ENCODE measurements around the gene RCAN1. TPM values are rescaled to one million over a fixed set of nuclear protein-coding genes. Genes with fewer than 3 reads are reported as not detected.

Gene RCAN1
- total and polyA plus RNA-seq, 2 experiments from 2014 or later = 79.4 to 113 TPM

DNA sequence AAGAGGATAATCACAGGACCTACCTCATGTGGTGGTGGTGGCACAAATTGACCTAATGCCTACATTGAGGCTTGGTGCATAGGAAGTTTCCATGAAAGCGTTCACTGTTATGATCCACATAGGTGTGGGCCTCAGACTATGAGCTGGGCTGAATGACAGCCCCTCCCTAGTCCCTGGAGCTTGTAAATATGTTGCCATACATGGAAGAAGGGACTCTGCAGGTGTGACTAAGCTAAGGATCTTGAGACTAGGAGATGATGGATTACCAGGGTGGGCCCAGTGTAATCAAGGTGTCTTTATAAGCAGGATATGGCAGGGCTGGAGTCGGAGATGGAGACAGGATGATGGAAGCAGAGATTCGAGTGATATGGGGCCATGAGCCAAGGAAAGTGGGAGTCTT is 71.9 kb downstream of the RCAN1 start:
- no peak overlapping the region for H2AFZ ChIP-seq

GRCh38 chr21:34540206-34540605 is 74.7 kb downstream of the RCAN1 start:
- no peaks in the 10 kb centered on the region for H3K9me3 ChIP-seq (ENCODE audit: low read depth)
- no peaks in the 10 kb centered on the region for H3K9me2 ChIP-seq (replicated peaks; ENCODE audit: insufficient read depth)
- H3K4me1 ChIP-seq (ENCODE audit: insufficient read depth) = peaks cover 16% of the 10 kb centered on the region
- no peaks in the 10 kb centered on the region for H3K79me2 ChIP-seq
- no peak overlapping the region for H3K4me3 ChIP-seq
- 89% methylated on average over 5 of the region's 5 CpGs for WGBS (ENCODE audit: low lambda C conversion rate, missing lambda C conversion rate)
- no peak overlapping the region for H3K27ac ChIP-seq
- H2AFZ ChIP-seq = no peak overlapping the region
- no peak for DNase-seq (ENCODE audit: low spot score)
- H3K27me3 ChIP-seq = no peaks in the 10 kb centered on the region
- no peaks in the 10 kb centered on the region for H4K20me1 ChIP-seq (ENCODE audit: insufficient read depth, poor library complexity, severe bottlenecking)
- no peaks in the 10 kb centered on the region for H3K36me3 ChIP-seq (replicated peaks; ENCODE audit: insufficient read depth, low read depth)
- H3K4me2 ChIP-seq = no peak overlapping the region
- TF ChIP-seq EZH2 (IDR thresholded peaks at IDR 0.05; ENCODE audit: borderline replicate concordance) (no peak), EZH2phosphoT487 (IDR thresholded peaks at IDR 0.05; ENCODE audit: low read depth, severe bottlenecking, unreplicated experiment) (no peak)
- TF ChIP-seq, protein P1, sequence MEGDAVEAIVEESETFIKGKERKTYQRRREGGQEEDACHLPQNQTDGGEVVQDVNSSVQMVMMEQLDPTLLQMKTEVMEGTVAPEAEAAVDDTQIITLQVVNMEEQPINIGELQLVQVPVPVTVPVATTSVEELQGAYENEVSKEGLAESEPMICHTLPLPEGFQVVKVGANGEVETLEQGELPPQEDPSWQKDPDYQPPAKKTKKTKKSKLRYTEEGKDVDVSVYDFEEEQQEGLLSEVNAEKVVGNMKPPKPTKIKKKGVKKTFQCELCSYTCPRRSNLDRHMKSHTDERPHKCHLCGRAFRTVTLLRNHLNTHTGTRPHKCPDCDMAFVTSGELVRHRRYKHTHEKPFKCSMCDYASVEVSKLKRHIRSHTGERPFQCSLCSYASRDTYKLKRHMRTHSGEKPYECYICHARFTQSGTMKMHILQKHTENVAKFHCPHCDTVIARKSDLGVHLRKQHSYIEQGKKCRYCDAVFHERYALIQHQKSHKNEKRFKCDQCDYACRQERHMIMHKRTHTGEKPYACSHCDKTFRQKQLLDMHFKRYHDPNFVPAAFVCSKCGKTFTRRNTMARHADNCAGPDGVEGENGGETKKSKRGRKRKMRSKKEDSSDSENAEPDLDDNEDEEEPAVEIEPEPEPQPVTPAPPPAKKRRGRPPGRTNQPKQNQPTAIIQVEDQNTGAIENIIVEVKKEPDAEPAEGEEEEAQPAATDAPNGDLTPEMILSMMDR (IDR thresholded peaks at IDR 0.05; ENCODE audit: poor library complexity) = no peak

More for the DNA sequence above, 71.9 kb downstream of the RCAN1 start:
- DNase-seq (ENCODE audit: low spot score) = no peak
- no peak overlapping the region for H3K4me2 ChIP-seq
- H3K4me1 ChIP-seq (ENCODE audit: insufficient read depth) = peaks cover 20% of the 10 kb centered on the region
- WGBS (ENCODE audit: low lambda C conversion rate, missing lambda C conversion rate) = 92% methylated on average over 3 of the region's 3 CpGs
- no peaks in the 10 kb centered on the region for H3K9me3 ChIP-seq (ENCODE audit: low read depth)
- TF ChIP-seq, protein P1 (IDR thresholded peaks at IDR 0.05; ENCODE audit: poor library complexity) = no peak
- TF ChIP-seq EZH2 (IDR thresholded peaks at IDR 0.05; ENCODE audit: borderline replicate concordance) = no peak
- TF ChIP-seq EZH2phosphoT487 (IDR thresholded peaks at IDR 0.05; ENCODE audit: low read depth, severe bottlenecking, unreplicated experiment) = no peak
- no peak overlapping the region for H3K4me3 ChIP-seq
- no peaks in the 10 kb centered on the region for H4K20me1 ChIP-seq (ENCODE audit: insufficient read depth, poor library complexity, severe bottlenecking)
- H3K36me3 ChIP-seq (replicated peaks; ENCODE audit: insufficient read depth, low read depth) = no peaks in the 10 kb centered on the region
- peak overlapping the region; percentile 69 for H3K27ac ChIP-seq
- H3K27me3 ChIP-seq = no peaks in the 10 kb centered on the region
- no peaks in the 10 kb centered on the region for H3K79me2 ChIP-seq
- H3K9me2 ChIP-seq (replicated peaks; ENCODE audit: insufficient read depth) = no peaks in the 10 kb centered on the region

DNA sequence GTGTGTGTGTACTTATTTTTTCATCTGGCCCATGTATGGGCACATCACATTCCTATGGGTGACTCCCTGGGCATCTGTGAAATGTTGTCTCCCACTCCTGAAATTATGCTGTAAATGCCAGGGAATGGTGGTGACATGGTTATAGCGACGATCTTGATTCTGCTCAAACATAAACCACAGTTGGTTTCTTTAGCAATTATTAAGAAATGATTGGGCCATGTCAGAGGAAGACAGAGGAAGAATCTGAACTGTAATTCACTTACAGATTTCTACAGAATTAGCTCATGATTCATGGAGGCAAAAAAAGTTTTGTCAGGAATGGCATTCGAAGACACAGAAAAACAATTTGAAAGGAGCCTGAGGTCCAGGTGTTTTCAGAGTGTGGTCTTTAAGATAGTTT is 77.1 kb downstream of the RCAN1 start:
- no peak overlapping the region for H3K27ac ChIP-seq
- H3K79me2 ChIP-seq = no peaks in the 10 kb centered on the region
- no peak overlapping the region for H3K4me2 ChIP-seq
- no peaks in the 10 kb centered on the region for H3K36me3 ChIP-seq (replicated peaks; ENCODE audit: insufficient read depth, low read depth)
- no peak overlapping the region for H3K4me3 ChIP-seq
- H3K9me2 ChIP-seq (replicated peaks; ENCODE audit: insufficient read depth) = no peaks in the 10 kb centered on the region
- DNase-seq (ENCODE audit: low spot score) = no peak
- H3K4me1 ChIP-seq (ENCODE audit: insufficient read depth) = peaks cover 7% of the 10 kb centered on the region
- H3K9me3 ChIP-seq (ENCODE audit: low read depth) = no peaks in the 10 kb centered on the region
- 57% methylated on average over 3 of the region's 3 CpGs for WGBS (ENCODE audit: low lambda C conversion rate, missing lambda C conversion rate)
- no peaks in the 10 kb centered on the region for H3K27me3 ChIP-seq
- no peak overlapping the region for H2AFZ ChIP-seq
- no peaks in the 10 kb centered on the region for H4K20me1 ChIP-seq (ENCODE audit: insufficient read depth, poor library complexity, severe bottlenecking)
- no peak for TF ChIP-seq EZH2 (IDR thresholded peaks at IDR 0.05; ENCODE audit: borderline replicate concordance)
- TF ChIP-seq, protein P1 (IDR thresholded peaks at IDR 0.05; ENCODE audit: poor library complexity) = no peak
- no peak for TF ChIP-seq EZH2phosphoT487 (IDR thresholded peaks at IDR 0.05; ENCODE audit: low read depth, severe bottlenecking, unreplicated experiment)

- Histone ChIP-seq H3K9me3 (ENCODE audit: low read depth) (no peaks in the 10 kb centered on the region), H3K4me1 (ENCODE audit: insufficient read depth) (peaks cover 7% of the 10 kb centered on the region), H2AFZ (no peak overlapping the region), H3K36me3 (replicated peaks; ENCODE audit: insufficient read depth, low read depth) (no peaks in the 10 kb centered on the region), H3K27ac (peak overlapping the region; percentile 87), H3K4me3 (no peak overlapping the region), H4K20me1 (ENCODE audit: insufficient read depth, poor library complexity, severe bottlenecking) (no peaks in the 10 kb centered on the region), H3K27me3 (no peaks in the 10 kb centered on the region), H3K9me2 (replicated peaks; ENCODE audit: insufficient read depth) (no peaks in the 10 kb centered on the region), H3K79me2 (no peaks in the 10 kb centered on the region), H3K4me2 (no peak overlapping the region)
- TF ChIP-seq EZH2 (IDR thresholded peaks at IDR 0.05; ENCODE audit: borderline replicate concordance) (no peak), EZH2phosphoT487 (IDR thresholded peaks at IDR 0.05; ENCODE audit: low read depth, severe bottlenecking, unreplicated experiment) (no peak)
- TF ChIP-seq, protein P1 (IDR thresholded peaks at IDR 0.05; ENCODE audit: poor library complexity) = no peak
- 21% methylated on average over 2 of the region's 2 CpGs for WGBS (ENCODE audit: low lambda C conversion rate, missing lambda C conversion rate)
- peak; percentile 61 for DNase-seq (ENCODE audit: low spot score)
Observed at GRCh38 chr21:34536820-34537219, 78.1 kb downstream of the RCAN1 start.
